Measurements from ENCODE around the gene AUTS2.

AUTS2 gene

GRCh38 chr7:69786730-69787395 lies 188.6 kb downstream of the AUTS2 start:
- Histone ChIP-seq H3K9me3 (ENCODE audit: control insufficient read depth, insufficient read depth, low read depth, low read length) (no peaks in the 10 kb centered on the region), H3K36me3 (ENCODE audit: control insufficient read depth in 2 of 2, insufficient read depth in 1 of 2, low read length in 2 of 2) (no peaks in the 10 kb centered on the region), H3K27ac (ENCODE audit: extremely low read depth, low read depth, low read length) (no peak overlapping the region), H3K4me1 (ENCODE audit: control insufficient read depth, insufficient read depth, low read length) (peaks cover 36% of the 10 kb centered on the region), H3K4me3 (ENCODE audit: low read depth, low read length) (no peak overlapping the region)
- POLR2A ChIA-PET = no interaction called here
- TF ChIP-seq ZNF366 (tag by site-specific recombination; conservative IDR thresholded peaks at IDR 0.05) = no peak
- TF ChIP-seq ZXDB (tag by site-specific recombination; IDR thresholded peaks at IDR 0.05) = no peak
- TF ChIP-seq ATF2 (tag by site-specific recombination; IDR thresholded peaks at IDR 0.05; ENCODE audit: low read depth) = peak; percentile 35; the same call in 1 of the 2 replicates
- TF ChIP-seq ZBTB17 (tag by site-specific recombination; IDR thresholded peaks at IDR 0.05) = peak; percentile 60
- CTCF ChIA-PET = no interaction called here

GRCh38 chr7:69787736-69788431 lies 189.6 kb downstream of the AUTS2 start:
- H3K4me1 ChIP-seq (ENCODE audit: control insufficient read depth, insufficient read depth, low read length) = peaks cover 28% of the 10 kb centered on the region
- TF ChIP-seq ZNF521 (tag by site-specific recombination; IDR thresholded peaks at IDR 0.05) (no peak), IKZF3 (tag by site-specific recombination; IDR thresholded peaks at IDR 0.05) (0 out of 2 replicates have a peak, but pooled peaks have one; percentile 26), ZNF398 (tag by site-specific recombination; IDR thresholded peaks at IDR 0.05) (0 out of 2 replicates have a peak, but pooled peaks have one; percentile 11), FEZF1 (tag by site-specific recombination; IDR thresholded peaks at IDR 0.05) (peak; percentile 52), ZBTB44 (tag by site-specific recombination; IDR thresholded peaks at IDR 0.05) (no peak), ZNF692 (tag by site-specific recombination; IDR thresholded peaks at IDR 0.05) (no peak), OSR2 (tag by site-specific recombination; IDR thresholded peaks at IDR 0.05) (peak; percentile 53; the same call in 1 of the 2 replicates), GLIS1 (tag by site-specific recombination; IDR thresholded peaks at IDR 0.05) (peak; percentile 67), ZFP3 (tag by site-specific recombination; IDR thresholded peaks at IDR 0.05; ENCODE audit: low read depth) (no peak)
- POLR2A ChIA-PET = interaction anchor here (0.7 kb wide), 1 partner anchor 48 kb away, joined by 3 read pairs; no protein-coding TSS in a partner anchor
- CTCF ChIA-PET = no interaction called here
- no peaks in the 10 kb centered on the region for H3K9me3 ChIP-seq (ENCODE audit: control insufficient read depth, insufficient read depth, low read depth, low read length)
- H3K27ac ChIP-seq (ENCODE audit: extremely low read depth, low read depth, low read length) = peak overlapping the region; percentile 19; the same call in 1 of the 2 replicates
- H3K36me3 ChIP-seq (ENCODE audit: control insufficient read depth in 2 of 2, insufficient read depth in 1 of 2, low read length in 2 of 2) = no peaks in the 10 kb centered on the region
- H3K4me3 ChIP-seq (ENCODE audit: low read depth, low read length) = no peak overlapping the region

GRCh38 chr7:69789563-69789962 lies 191.3 kb downstream of the AUTS2 start:
- peaks cover 20% of the 10 kb centered on the region for H3K4me1 ChIP-seq (ENCODE audit: control insufficient read depth, insufficient read depth, low read length)
- ChIA-PET CTCF (interaction anchor here (0.7 to 0.9 kb wide), 2 partner anchors 13 to 179 kb away, joined by 3 read pairs; no protein-coding TSS in a partner anchor), POLR2A (no interaction called here)
- no peak overlapping the region for H3K4me3 ChIP-seq (ENCODE audit: low read depth, low read length)
- H3K27ac ChIP-seq (ENCODE audit: extremely low read depth, low read depth, low read length) = no peak overlapping the region
- no peak for TF ChIP-seq PBX3 (CRISPR knock-in tag; IDR thresholded peaks at IDR 0.05)
- TF ChIP-seq ZNF658 (tag by site-specific recombination; IDR thresholded peaks at IDR 0.05) = no peak
- TF ChIP-seq ZNF544 (tag by site-specific recombination; IDR thresholded peaks at IDR 0.05) = no peak
- TF ChIP-seq ZNF843 (tag by site-specific recombination; IDR thresholded peaks at IDR 0.05) = no peak
- no peak for TF ChIP-seq ZBTB26 (tag by site-specific recombination; optimal IDR thresholded peaks at IDR 0.05)
- TF ChIP-seq ZNF596 (tag by site-specific recombination; IDR thresholded peaks at IDR 0.05) = no peak
- no peak for TF ChIP-seq ZNF560 (tag by site-specific recombination; IDR thresholded peaks at IDR 0.05; ENCODE audit: borderline replicate concordance)
- H3K9me3 ChIP-seq (ENCODE audit: control insufficient read depth, insufficient read depth, low read depth, low read length) = no peaks in the 10 kb centered on the region
- no peaks in the 10 kb centered on the region for H3K36me3 ChIP-seq (ENCODE audit: control insufficient read depth in 2 of 2, insufficient read depth in 1 of 2, low read length in 2 of 2)
